GM21576 (cell line): ENCODE data around the gene PABPN1L.

Experiments
- ATAC-seq: cut with Tn5 transposase; IDR thresholded peaks from one replicate; pipeline ENCODE4 v1.9.1; 2021; ENCODE audit warnings: mild to moderate bottlenecking, moderate library complexity; ENCODE audit not compliant: unreplicated experiment

PABPN1L gene

GRCh38 chr16:88814144-88814502 lies 52.3 kb downstream of the PABPN1L start:
- no peak for ATAC-seq
